HepG2 (cell line): ENCODE results near the gene PHACTR3. TPM values are rescaled to one million over a fixed set of nuclear protein-coding genes. Genes with fewer than 3 reads are reported as not detected.

ENCODE experiments used
- ATAC-seq: fragments of 200-7000 bp; cut with Tn5 transposase; 3 replicates; pipeline ENCODE4 v1.9.1; 2020; ENCODE audit warnings: mild to moderate bottlenecking, moderate library complexity
- BruUV-seq: library from RNA; stranded (reverse); fragments of 400-500 nt; replicated peaks from 2 replicates; lab custom pipeline; 2021; lab: Mats Ljungman, UMichigan
- CTCF ChIA-PET: fragments of 300-600 bp; formaldehyde crosslinking; extraction: SDS; loops from one replicate; lab custom pipeline; 2021; ENCODE audit warnings: low total read pairs, inconsistent platforms, low intra/inter-chr PET ratio; lab: Yijun Ruan, JAX
- POLR2A ChIA-PET: fragments of 350-600 bp; sonication (Branson Sonifier 250); formaldehyde crosslinking; loops from one replicate; lab custom pipeline; 2020; ENCODE audit warnings: antibody characterized with exemption, inconsistent platforms; lab: Yijun Ruan, JAX
- DNase-seq: peaks from one replicate; pipeline ENCODE4 v3.0.0-alpha.2; 2015; ENCODE audit warnings: low spot score
- FAIRE-seq: peaks from 3 replicates; lab custom pipeline; 2011; peaks lifted over from hg19 to GRCh38; lab: Jason Lieb, UNC
- H2AFZ ChIP-seq: one replicate; pipeline ENCODE4 v1.6.1; 2011; ENCODE audit warnings: low read length, inconsistent platforms
- H3K27ac ChIP-seq: fragments of 300-600 bp; 3 replicates; pipeline ENCODE4 v1.8.0; 2011; ENCODE audit warnings: mixed run types, mild to moderate bottlenecking, mixed read lengths, low read length, inconsistent platforms; ENCODE audit not compliant: insufficient read depth; ENCODE audit errors: extremely low read length
- H3K27me3 ChIP-seq, 2 experiments: fragments of 200-600 bp in 1 of 2; 2 replicates in 1 of 2; 3 replicates in 1 of 2; pipeline versions ENCODE4 v1.6.0 to v1.8.0; 2011; ENCODE audit warnings: low read length in 2 of 2, mild to moderate bottlenecking in 2 of 2, moderate library complexity in 2 of 2, inconsistent platforms in 1 of 2; ENCODE audit not compliant: insufficient read depth in 2 of 2, control insufficient read depth in 1 of 2
- H3K36me3 ChIP-seq, 2 experiments: fragments of 200-600 bp in 1 of 2; replicated peaks in 1 of 2; 2 replicates in 1 of 2; 3 replicates in 1 of 2; pipeline versions ENCODE4 v1.5.1 to v1.8.0; 2011; ENCODE audit warnings: low read length in 2 of 2, inconsistent platforms in 1 of 2; ENCODE audit not compliant: insufficient read depth in 2 of 2, control insufficient read depth in 1 of 2
- H3K4me1 ChIP-seq: 2 replicates; pipeline ENCODE4 v1.5.1; 2012; ENCODE audit warnings: low read length, inconsistent platforms; ENCODE audit not compliant: insufficient read depth
- H3K4me2 ChIP-seq: 2 replicates; pipeline ENCODE4 v1.6.0; 2011; ENCODE audit warnings: low read depth, low read length, inconsistent platforms
- H3K4me3 ChIP-seq, 3 experiments: fragments of 200-600 bp in 1 of 3; sonication (generic), shearing (Covaris generic) in 1 of 3; replicated peaks in 1 of 3; 2 replicates each; pipeline ENCODE4 v1.5.1; 2011 to 2016; ENCODE audit warnings: low read length in 3 of 3, inconsistent platforms in 2 of 3, low read depth in 2 of 3, mild to moderate bottlenecking in 2 of 3, control low read depth in 1 of 3, mixed read lengths in 1 of 3; ENCODE audit not compliant: insufficient read depth in 1 of 3
- H3K79me2 ChIP-seq: one replicate; pipeline ENCODE4 v1.6.1; 2011; ENCODE audit warnings: low read length, inconsistent platforms; ENCODE audit not compliant: insufficient read depth
- H3K9ac ChIP-seq: 2 replicates; pipeline ENCODE4 v1.6.0; 2011; ENCODE audit warnings: mild to moderate bottlenecking, low read depth, low read length, inconsistent platforms; ENCODE audit not compliant: insufficient read depth
- H3K9me3 ChIP-seq: 2 replicates; pipeline ENCODE4 v1.5.1; 2012; ENCODE audit warnings: mild to moderate bottlenecking, low read length
- H4K20me1 ChIP-seq: 2 replicates; pipeline ENCODE4 v1.6.0; 2011; ENCODE audit warnings: inconsistent platforms, mild to moderate bottlenecking, low read length, moderate library complexity; ENCODE audit not compliant: insufficient read depth
- PRPF4 ChIP-seq: fragments of 200-400 bp; formaldehyde crosslinking; IDR thresholded peaks from 2 replicates; pipeline ENCODE4 v1.6.1; 2016; ENCODE audit warnings: low read length, low read depth; ENCODE audit not compliant: poor library complexity, severe bottlenecking
- ZNF607 ChIP-seq: sonication (generic); formaldehyde crosslinking; IDR thresholded peaks from 2 replicates; pipeline ENCODE4 v1.5.1; 2020; ENCODE audit warnings: missing genetic modification reagents, mild to moderate bottlenecking, borderline replicate concordance
- WGBS: methylation state at CpG from one replicate; pipeline ENCODE4 v1.1.6; 2017; ENCODE audit warnings: low lambda C conversion rate; 5-methylcytosine and 5-hydroxymethylcytosine counted together
- in situ Hi-C: cut with HindIII; loops from 2 replicates; pipeline ENCODE4 v1.10.0; 2017; ENCODE audit warnings: low pct_unique_long_range_greater_than_20kb; ENCODE audit not compliant: extremely low pct_ligation_motif_present
- intact Hi-C: fragments of 100-400 bp; cut with micrococcal nuclease; formaldehyde crosslinking; loops from one replicate; pipeline ENCODE4 v1.10.0; 2022; ENCODE audit not compliant: unreplicated experiment
- polyA plus RNA-seq, 8 experiments: library from polyadenylated mRNA; depleted of rRNA in 3 of 8; stranded (reverse) in 7 of 8; unstranded in 1 of 8; fragments of >200 nt; fragmentation: Illumina TruSeq in 4 of 8; extraction: Trizol in 4 of 8; gene quantifications; 2 replicates each; pipeline versions ENCODE4 v1.2.1 to v1.2.3, GENCODE V29; 2011 to 2016; ENCODE audit warnings: low read depth in 4 of 8, missing spikeins in 1 of 8, mixed read lengths in 1 of 8; ENCODE audit not compliant: insufficient read depth in 1 of 8
- total RNA-seq, 5 experiments: library from RNA; depleted of rRNA; stranded (reverse); fragments of >200 nt; fragmentation: Illumina TruSeq; extraction: Trizol; gene quantifications; 2 replicates each; pipeline ENCODE4 v1.2.3, GENCODE V29; 2016; ENCODE audit warnings: low read depth in 1 of 5
- TF ChIP-seq, protein P1 (sequence below): sonication (generic); formaldehyde crosslinking; IDR thresholded peaks from 2 replicates; pipeline ENCODE4 v1.4.0; 2020; ENCODE audit warnings: mild to moderate bottlenecking, missing genetic modification reagents, borderline replicate concordance
- TF ChIP-seq, protein P2 (sequence below), 2 experiments: fragments of 450-650 bp in 1 of 2; sonication (generic) in 1 of 2; formaldehyde crosslinking in 1 of 2; IDR thresholded peaks; 2 replicates each; pipeline versions ENCODE4 v1.6.1 to v1.8.0; 2016 to 2022; ENCODE audit warnings: antibody characterized with exemption in 1 of 2, mild to moderate bottlenecking in 1 of 2, missing genetic modification reagents in 1 of 2
- TF ChIP-seq, protein P3 (sequence below): sonication (generic); formaldehyde crosslinking; IDR thresholded peaks from 2 replicates; pipeline ENCODE4 v1.4.0; 2020; ENCODE audit warnings: missing genetic modification reagents

The PHACTR3 gene
- total and polyA plus RNA-seq, 2 of the 13 experiments (the other 11 are each of a cell fraction or from before 2014, with no cell fraction given): not detected

DNA sequence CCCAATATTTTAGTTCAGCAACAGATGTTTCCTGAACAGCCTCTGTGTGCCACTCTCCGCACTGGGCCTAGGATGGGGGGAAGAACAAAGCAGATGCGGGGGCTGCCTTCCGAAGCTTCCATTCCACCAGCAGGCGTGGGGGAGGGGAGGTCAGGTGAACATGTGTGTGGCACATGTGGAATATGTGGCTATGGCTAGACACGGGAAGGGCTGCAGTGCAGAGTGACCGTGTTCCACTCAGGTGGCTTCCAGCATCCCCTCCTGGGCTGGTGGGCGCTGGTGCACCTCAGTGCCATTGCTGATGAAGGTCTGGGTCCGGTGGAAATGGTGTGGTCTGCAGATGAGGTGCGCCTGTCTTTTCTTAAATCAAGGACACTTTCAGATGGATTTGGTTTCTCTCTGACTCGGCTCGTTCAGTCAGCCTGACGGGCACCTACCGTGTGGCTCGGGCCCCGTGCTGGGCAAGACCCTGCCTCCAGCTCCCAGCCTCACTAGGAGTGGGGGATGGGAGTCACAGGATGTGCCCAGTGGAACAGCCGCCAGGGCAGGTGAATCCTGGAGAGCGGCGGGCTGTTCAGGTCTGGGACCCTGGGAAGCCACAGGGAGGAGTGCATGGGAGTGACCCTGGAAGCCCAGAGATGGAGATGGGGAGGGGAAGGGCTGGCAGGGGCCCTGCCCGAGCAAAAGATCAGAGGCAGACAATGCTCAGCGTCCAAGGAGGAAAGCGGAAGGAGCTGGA, 218.1 kb downstream of the PHACTR3 start:
- Histone ChIP-seq H3K4me3 (no peak overlapping the region), H3K27me3 (peaks cover 4 to 43% of the 10 kb centered on the region in 2 experiments; a peak in 4 of 5 replicates), H3K9ac (no peak overlapping the region), H2AFZ (no peak overlapping the region), H4K20me1 (no peaks in the 10 kb centered on the region; the same call in 1 of the 2 replicates), H3K9me3 (no peaks in the 10 kb centered on the region), H3K36me3 (no peaks in the 10 kb centered on the region), H3K79me2 (no peaks in the 10 kb centered on the region), H3K4me1 (no peaks in the 10 kb centered on the region), H3K4me2 (no peak overlapping the region), H3K27ac (no peak overlapping the region)
- no TSS peak for BruUV-seq
- 14% methylated on average over 21 of the region's 21 CpGs for WGBS
- FAIRE-seq: no peak
- no peak for ATAC-seq
- CTCF ChIA-PET: no interaction called here
- intact Hi-C loops: no loop called here
- in situ Hi-C loops: no loop called here
- POLR2A ChIA-PET: no interaction called here
- DNase-seq: no peak
- TF ChIP-seq ZNF607 (CRISPR knock-in tag): no peak
- TF ChIP-seq, protein P1, sequence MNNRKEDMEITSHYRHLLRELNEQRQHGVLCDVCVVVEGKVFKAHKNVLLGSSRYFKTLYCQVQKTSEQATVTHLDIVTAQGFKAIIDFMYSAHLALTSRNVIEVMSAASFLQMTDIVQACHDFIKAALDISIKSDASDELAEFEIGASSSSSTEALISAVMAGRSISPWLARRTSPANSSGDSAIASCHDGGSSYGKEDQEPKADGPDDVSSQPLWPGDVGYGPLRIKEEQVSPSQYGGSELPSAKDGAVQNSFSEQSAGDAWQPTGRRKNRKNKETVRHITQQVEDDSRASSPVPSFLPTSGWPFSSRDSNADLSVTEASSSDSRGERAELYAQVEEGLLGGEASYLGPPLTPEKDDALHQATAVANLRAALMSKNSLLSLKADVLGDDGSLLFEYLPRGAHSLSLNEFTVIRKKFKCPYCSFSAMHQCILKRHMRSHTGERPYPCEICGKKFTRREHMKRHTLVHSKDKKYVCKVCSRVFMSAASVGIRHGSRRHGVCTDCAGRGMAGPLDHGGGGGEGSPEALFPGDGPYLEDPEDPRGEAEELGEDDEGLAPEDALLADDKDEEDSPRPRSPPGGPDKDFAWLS (CRISPR knock-in tag): no peak
- TF ChIP-seq, protein P2, sequence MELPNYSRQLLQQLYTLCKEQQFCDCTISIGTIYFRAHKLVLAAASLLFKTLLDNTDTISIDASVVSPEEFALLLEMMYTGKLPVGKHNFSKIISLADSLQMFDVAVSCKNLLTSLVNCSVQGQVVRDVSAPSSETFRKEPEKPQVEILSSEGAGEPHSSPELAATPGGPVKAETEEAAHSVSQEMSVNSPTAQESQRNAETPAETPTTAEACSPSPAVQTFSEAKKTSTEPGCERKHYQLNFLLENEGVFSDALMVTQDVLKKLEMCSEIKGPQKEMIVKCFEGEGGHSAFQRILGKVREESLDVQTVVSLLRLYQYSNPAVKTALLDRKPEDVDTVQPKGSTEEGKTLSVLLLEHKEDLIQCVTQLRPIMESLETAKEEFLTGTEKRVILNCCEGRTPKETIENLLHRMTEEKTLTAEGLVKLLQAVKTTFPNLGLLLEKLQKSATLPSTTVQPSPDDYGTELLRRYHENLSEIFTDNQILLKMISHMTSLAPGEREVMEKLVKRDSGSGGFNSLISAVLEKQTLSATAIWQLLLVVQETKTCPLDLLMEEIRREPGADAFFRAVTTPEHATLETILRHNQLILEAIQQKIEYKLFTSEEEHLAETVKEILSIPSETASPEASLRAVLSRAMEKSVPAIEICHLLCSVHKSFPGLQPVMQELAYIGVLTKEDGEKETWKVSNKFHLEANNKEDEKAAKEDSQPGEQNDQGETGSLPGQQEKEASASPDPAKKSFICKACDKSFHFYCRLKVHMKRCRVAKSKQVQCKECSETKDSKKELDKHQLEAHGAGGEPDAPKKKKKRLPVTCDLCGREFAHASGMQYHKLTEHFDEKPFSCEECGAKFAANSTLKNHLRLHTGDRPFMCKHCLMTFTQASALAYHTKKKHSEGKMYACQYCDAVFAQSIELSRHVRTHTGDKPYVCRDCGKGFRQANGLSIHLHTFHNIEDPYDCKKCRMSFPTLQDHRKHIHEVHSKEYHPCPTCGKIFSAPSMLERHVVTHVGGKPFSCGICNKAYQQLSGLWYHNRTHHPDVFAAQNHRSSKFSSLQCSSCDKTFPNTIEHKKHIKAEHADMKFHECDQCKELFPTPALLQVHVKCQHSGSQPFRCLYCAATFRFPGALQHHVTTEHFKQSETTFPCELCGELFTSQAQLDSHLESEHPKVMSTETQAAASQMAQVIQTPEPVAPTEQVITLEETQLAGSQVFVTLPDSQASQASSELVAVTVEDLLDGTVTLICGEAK (IDR thresholded peaks at IDR 0.05): no peak
- TF ChIP-seq, protein P2 (CRISPR knock-in tag; IDR thresholded peaks at IDR 0.05): no peak
- TF ChIP-seq, protein P3, sequence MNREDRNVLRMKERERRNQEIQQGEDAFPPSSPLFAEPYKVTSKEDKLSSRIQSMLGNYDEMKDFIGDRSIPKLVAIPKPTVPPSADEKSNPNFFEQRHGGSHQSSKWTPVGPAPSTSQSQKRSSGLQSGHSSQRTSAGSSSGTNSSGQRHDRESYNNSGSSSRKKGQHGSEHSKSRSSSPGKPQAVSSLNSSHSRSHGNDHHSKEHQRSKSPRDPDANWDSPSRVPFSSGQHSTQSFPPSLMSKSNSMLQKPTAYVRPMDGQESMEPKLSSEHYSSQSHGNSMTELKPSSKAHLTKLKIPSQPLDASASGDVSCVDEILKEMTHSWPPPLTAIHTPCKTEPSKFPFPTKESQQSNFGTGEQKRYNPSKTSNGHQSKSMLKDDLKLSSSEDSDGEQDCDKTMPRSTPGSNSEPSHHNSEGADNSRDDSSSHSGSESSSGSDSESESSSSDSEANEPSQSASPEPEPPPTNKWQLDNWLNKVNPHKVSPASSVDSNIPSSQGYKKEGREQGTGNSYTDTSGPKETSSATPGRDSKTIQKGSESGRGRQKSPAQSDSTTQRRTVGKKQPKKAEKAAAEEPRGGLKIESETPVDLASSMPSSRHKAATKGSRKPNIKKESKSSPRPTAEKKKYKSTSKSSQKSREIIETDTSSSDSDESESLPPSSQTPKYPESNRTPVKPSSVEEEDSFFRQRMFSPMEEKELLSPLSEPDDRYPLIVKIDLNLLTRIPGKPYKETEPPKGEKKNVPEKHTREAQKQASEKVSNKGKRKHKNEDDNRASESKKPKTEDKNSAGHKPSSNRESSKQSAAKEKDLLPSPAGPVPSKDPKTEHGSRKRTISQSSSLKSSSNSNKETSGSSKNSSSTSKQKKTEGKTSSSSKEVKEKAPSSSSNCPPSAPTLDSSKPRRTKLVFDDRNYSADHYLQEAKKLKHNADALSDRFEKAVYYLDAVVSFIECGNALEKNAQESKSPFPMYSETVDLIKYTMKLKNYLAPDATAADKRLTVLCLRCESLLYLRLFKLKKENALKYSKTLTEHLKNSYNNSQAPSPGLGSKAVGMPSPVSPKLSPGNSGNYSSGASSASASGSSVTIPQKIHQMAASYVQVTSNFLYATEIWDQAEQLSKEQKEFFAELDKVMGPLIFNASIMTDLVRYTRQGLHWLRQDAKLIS (CRISPR knock-in tag): no peak
- no peak for TF ChIP-seq PRPF4
